SU-DHL-6 (cell line): ENCODE data around the gene ARFGEF3.

Experiments
- EZH2phosphoT487 ChIP-seq: fragments of 200-600 bp; sonication (generic), shearing (Covaris generic); conservative IDR thresholded peaks from 2 replicates; pipeline ENCODE4 v1.6.1; 2018; ENCODE audit warnings: mild to moderate bottlenecking, antibody characterized with exemption, low read length, moderate library complexity, mixed read lengths
- TF ChIP-seq, protein P1 (sequence below): fragments of 200-600 bp; sonication (generic); IDR thresholded peaks from one replicate; pipeline ENCODE4 v1.5.1; 2017; ENCODE audit warnings: antibody characterized with exemption, mild to moderate bottlenecking, low read length, moderate library complexity; ENCODE audit not compliant: insufficient read depth, poor library complexity, severe bottlenecking

GRCh38 chr6:138267971-138268895 lies 106.5 kb downstream of the ARFGEF3 start:
- TF ChIP-seq, protein P1, sequence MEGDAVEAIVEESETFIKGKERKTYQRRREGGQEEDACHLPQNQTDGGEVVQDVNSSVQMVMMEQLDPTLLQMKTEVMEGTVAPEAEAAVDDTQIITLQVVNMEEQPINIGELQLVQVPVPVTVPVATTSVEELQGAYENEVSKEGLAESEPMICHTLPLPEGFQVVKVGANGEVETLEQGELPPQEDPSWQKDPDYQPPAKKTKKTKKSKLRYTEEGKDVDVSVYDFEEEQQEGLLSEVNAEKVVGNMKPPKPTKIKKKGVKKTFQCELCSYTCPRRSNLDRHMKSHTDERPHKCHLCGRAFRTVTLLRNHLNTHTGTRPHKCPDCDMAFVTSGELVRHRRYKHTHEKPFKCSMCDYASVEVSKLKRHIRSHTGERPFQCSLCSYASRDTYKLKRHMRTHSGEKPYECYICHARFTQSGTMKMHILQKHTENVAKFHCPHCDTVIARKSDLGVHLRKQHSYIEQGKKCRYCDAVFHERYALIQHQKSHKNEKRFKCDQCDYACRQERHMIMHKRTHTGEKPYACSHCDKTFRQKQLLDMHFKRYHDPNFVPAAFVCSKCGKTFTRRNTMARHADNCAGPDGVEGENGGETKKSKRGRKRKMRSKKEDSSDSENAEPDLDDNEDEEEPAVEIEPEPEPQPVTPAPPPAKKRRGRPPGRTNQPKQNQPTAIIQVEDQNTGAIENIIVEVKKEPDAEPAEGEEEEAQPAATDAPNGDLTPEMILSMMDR = no peak
- TF ChIP-seq EZH2phosphoT487 = no peak
